Measurements from ENCODE around the gene ISLR. TPM values are rescaled to one million over a fixed set of nuclear protein-coding genes. Genes with fewer than 3 reads are reported as not detected.

ISLR gene
- 0.15 to 0.41 TPM (median 0.25 TPM) in 5 replicates for total RNA-seq (2022; extraction: Qiagen RNA extraction; ENCODE audit: low read depth)

GRCh38 chr15:74173380-74174218 is at the start of gene ISLR:
TSS of gene ISLR (plus strand) at chr15:74173710. CDS start at chr15:74174859, 1,149 bp downstream.

GRCh38 chr15:74130155-74130848 is 43.2 kb upstream of the ISLR start, which contains the start of gene ISLR2:
TSS of gene ISLR2 (plus strand) at chr15:74130586. CDS start at chr15:74132755, 2,169 bp downstream.

GRCh38 chr15:74202452-74203401 is 29.2 kb downstream of the ISLR start, which contains the start of gene STRA6:
TSS of gene STRA6 (minus strand) at chr15:74202787. CDS start at chr15:74202267, 520 bp downstream.

Other genes starting within 250 kb of the ISLR start
- gene LOXL1, start 247.2 kb upstream of the ISLR start, total RNA-seq (2022; extraction: Qiagen RNA extraction; ENCODE audit: low read depth) = 0.43 to 0.92 TPM (median 0.55 TPM) in 5 replicates
- gene STOML1, start 181.4 kb upstream of the ISLR start, total RNA-seq (2022; extraction: Qiagen RNA extraction; ENCODE audit: low read depth) = 9.4 to 13.0 TPM (median 11.4 TPM) in 5 replicates
- 10.9 to 16.0 TPM (median 15.9 TPM) in 5 replicates for gene PML, start 179.0 kb upstream of the ISLR start, total RNA-seq (2022; extraction: Qiagen RNA extraction; ENCODE audit: low read depth)
- 0.07 to 0.16 TPM in 2 of 5 replicates, not detected in the others for gene GOLGA6A, start 91.2 kb upstream of the ISLR start, total RNA-seq (2022; extraction: Qiagen RNA extraction; ENCODE audit: low read depth)
- 0.07 to 0.30 TPM (median 0.12 TPM) in 5 replicates for gene ISLR2, start 43.1 kb upstream of the ISLR start, total RNA-seq (2022; extraction: Qiagen RNA extraction; ENCODE audit: low read depth)
- gene STRA6, start 29.1 kb downstream of the ISLR start, total RNA-seq (2022; extraction: Qiagen RNA extraction; ENCODE audit: low read depth) = 48.6 to 75.8 TPM (median 62.5 TPM) in 5 replicates
- 5.0 to 7.6 TPM (median 5.8 TPM) in 5 replicates for gene CCDC33, start 62.6 kb downstream of the ISLR start, total RNA-seq (2022; extraction: Qiagen RNA extraction; ENCODE audit: low read depth)
- not detected in 5 replicates for gene CYP11A1, start 193.9 kb downstream of the ISLR start, total RNA-seq (2022; extraction: Qiagen RNA extraction; ENCODE audit: low read depth)